Dedifferentiated amniotic fluid mesenchymal stem cell (primary cell): ENCODE data around the gene TNRC6A.
"Not testable (repeated sequence)": the region's sequence is repeated elsewhere in the genome, so short reads cannot be mapped to it uniquely, and the experiment has no call there.

ENCODE experiments used
- DNase-seq: peaks from one replicate; pipeline ENCODE4 v3.0.0-alpha.2; 2016; ENCODE audit errors: extremely low spot score

Gene TNRC6A

GRCh38 chr16:24815021-24815420 is 85.6 kb downstream of the TNRC6A start:
- DNase-seq = no peak

GRCh38 chr16:24816688-24817087 is 87.2 kb downstream of the TNRC6A start:
- no peak for DNase-seq

DNA sequence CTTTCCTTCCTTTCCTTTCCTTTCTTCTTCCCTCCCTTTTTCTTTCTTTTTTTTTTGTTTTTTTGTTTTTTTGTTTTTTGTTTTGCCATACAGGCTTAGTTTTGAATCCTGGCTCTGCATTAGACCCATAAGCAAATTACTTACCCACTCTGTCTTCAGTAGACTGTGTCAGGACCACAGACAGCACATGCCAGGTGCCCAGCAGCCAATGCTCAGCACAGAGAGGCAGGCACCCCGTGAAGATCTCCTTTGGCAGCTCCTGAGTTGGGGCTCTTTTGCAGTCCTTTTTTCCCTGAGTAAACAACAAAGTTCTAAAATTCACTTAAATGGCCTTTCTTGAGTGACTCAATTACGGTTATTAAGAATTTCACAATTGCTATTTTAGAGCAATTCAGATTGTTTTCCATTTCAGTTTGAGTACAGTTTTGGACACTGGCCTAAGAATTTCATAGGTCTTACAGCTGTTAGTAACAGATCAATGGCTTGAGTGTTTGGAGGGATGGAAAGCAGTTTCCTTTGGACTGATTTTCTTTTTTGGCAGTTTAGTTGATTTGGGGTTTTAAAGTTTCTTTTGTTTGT is 90.1 kb downstream of the TNRC6A start:
- DNase-seq = no peak

DNA sequence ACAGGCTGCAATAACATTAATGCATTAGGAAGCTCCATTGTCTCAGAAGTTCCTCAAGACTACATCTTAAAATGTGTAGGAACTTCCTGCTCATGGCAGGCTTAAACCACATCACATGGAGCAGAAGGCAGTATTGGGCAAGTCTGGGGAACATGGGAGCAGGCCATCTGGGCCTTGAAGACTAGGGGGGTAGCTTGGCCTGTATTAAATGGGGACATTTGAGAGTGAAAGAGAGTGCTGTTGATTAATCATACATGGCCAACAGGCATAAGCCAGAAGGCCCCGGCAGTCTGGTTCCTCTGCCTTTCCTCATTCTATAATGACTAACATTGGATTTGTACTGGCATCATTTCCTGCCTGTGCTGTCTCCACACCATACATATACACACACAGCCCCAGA is 91.1 kb downstream of the TNRC6A start:
- no peak for DNase-seq

GRCh38 chr16:24821129-24821528 is 91.7 kb downstream of the TNRC6A start:
- DNase-seq = no peak

GRCh38 chr16:24822542-24822941 is 93.1 kb downstream of the TNRC6A start:
- no peak for DNase-seq

DNA sequence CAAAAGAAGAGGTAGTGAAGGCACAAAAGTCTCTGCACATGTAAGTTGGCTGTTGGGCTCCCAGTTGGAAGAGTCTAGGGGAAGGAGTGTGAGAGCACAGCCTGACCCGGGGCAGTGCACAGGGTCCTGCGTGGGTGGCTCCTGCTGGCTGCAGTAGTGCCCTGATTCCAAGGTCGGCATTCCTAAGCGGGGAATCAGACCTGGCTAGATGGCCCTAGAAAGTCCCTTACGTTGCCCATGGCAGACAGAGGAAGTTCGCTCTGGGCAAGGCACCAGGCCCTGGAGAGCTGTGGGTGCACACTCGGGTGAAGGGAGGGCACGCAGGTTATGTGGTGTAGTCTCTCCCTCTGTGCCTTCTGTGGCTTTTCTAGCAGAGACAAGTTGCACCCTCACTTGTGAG is 93.5 kb downstream of the TNRC6A start:
- DNase-seq = no peak

GRCh38 chr16:24825696-24826095 is 96.2 kb downstream of the TNRC6A start:
- DNase-seq = no peak

DNA sequence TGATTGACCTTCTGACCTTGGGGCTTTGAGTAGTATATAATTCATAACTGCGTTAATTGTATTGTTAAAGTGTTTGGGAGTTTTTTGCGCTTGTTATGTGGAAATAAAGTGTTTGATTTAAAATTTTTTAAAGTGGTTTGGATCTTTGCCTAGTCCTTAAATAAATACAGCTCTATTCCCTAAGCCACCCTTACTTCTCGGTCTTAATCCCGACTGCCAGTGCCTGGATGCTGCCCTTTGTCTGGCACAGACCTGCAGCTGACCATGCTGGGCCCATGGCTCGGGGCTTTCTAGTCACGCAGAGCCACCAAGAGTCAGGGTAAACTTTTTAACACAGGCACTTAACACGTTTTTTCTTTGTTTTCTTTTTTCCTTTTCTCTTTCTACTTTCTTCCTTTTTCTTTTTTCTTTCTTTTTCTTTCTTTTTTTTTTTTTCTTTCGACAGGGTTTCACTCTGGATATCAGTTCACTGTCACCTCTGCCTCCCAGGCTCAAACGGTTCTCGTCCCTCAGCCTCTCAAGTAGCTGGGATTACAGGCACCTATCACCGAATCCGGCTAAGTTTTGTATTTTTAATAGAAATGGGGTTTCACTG is 96.7 kb downstream of the TNRC6A start:
- DNase-seq = no peak

GRCh38 chr16:24826817-24827566 is 97.5 kb downstream of the TNRC6A start:
- no peak for DNase-seq

DNA sequence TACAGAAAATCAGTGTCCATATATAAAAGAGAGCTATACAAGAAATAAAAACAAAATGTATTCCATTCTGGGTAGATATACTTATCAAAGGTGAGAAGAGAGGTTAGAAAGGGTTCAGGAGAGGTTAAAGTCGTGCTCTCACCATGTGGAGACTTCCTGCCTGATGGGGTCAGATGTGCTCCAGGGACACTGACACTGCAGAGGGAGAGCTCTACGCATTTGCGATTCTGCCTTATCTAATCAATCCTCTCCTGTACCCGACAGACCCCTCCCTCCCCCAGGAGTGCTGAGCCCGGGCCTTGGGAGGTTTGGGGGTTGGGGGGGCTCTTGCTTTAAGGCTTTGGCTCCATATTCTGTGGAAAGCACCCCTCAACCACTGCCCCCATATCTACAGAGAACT is 99.7 kb downstream of the TNRC6A start:
- DNase-seq = no peak

GRCh38 chr16:24833352-24833751 is 103.9 kb downstream of the TNRC6A start:
- DNase-seq = no peak

GRCh38 chr16:24834459-24835335 is 105.2 kb downstream of the TNRC6A start:
- DNase-seq = peak; percentile 18

- no peak for DNase-seq
Observed at GRCh38 chr16:24836836-24837235, 107.4 kb downstream of the TNRC6A start.

DNA sequence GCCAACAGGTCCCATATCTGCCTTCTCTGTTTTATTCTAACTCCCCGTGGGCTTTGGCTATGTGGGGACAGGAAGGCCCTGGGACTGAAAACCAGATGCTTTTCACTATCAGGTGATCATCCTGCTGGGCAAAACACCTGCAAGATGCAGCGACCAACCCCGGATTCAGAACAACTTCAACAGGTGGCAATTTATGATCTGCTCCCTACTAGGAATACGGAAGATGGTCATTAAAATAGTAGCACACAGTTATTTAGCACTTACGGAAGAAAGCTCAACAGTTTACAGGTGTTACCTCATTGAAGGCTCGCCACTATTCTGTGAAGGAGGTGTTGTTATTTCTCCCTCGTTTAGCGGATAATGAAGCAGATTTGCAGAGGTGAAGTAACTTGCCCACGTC is 108.5 kb downstream of the TNRC6A start:
- no peak for DNase-seq

GRCh38 chr16:24838554-24839266 is 109.3 kb downstream of the TNRC6A start:
- DNase-seq = peak; percentile 31

GRCh38 chr16:24839347-24839972 is 110.0 kb downstream of the TNRC6A start:
- DNase-seq = no peak

DNA sequence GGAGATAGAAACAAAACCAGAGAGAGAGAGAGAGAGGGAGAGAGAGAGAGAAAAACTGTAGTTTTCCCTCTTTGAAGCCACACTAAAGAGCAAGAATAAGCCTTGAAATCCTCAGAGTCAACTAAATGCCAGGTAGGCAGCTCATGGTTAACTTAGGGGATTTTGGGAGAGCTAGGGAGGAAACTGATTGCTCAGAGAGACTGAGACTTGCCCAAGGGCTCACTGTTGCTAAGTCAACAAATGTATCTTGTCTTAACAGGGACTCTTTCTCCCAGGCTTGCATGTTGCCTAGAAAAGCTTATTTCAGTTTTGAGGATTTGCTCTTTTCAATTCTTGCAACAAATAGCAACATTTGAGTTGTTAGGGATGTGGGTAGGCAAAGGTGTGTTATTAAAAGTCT is 111.8 kb downstream of the TNRC6A start:
- DNase-seq = no peak

- no peak for DNase-seq
Observed at GRCh38 chr16:24844101-24845030, 114.9 kb downstream of the TNRC6A start.

GRCh38 chr16:24845031-24845365 is 115.5 kb downstream of the TNRC6A start:
- not testable (repeated sequence) for DNase-seq
